ENCODE results near the gene IFI30. TPM values are rescaled to one million over a fixed set of nuclear protein-coding genes. Genes with fewer than 3 reads are reported as not detected.
A peak's percentile ranks its signal among the peaks of the same experiment; 100 is the strongest.

The IFI30 gene
- total and polyA plus RNA-seq, 2 experiments from 2014 or later: 27.4 to 34.4 TPM

- TF ChIP-seq, protein P1, sequence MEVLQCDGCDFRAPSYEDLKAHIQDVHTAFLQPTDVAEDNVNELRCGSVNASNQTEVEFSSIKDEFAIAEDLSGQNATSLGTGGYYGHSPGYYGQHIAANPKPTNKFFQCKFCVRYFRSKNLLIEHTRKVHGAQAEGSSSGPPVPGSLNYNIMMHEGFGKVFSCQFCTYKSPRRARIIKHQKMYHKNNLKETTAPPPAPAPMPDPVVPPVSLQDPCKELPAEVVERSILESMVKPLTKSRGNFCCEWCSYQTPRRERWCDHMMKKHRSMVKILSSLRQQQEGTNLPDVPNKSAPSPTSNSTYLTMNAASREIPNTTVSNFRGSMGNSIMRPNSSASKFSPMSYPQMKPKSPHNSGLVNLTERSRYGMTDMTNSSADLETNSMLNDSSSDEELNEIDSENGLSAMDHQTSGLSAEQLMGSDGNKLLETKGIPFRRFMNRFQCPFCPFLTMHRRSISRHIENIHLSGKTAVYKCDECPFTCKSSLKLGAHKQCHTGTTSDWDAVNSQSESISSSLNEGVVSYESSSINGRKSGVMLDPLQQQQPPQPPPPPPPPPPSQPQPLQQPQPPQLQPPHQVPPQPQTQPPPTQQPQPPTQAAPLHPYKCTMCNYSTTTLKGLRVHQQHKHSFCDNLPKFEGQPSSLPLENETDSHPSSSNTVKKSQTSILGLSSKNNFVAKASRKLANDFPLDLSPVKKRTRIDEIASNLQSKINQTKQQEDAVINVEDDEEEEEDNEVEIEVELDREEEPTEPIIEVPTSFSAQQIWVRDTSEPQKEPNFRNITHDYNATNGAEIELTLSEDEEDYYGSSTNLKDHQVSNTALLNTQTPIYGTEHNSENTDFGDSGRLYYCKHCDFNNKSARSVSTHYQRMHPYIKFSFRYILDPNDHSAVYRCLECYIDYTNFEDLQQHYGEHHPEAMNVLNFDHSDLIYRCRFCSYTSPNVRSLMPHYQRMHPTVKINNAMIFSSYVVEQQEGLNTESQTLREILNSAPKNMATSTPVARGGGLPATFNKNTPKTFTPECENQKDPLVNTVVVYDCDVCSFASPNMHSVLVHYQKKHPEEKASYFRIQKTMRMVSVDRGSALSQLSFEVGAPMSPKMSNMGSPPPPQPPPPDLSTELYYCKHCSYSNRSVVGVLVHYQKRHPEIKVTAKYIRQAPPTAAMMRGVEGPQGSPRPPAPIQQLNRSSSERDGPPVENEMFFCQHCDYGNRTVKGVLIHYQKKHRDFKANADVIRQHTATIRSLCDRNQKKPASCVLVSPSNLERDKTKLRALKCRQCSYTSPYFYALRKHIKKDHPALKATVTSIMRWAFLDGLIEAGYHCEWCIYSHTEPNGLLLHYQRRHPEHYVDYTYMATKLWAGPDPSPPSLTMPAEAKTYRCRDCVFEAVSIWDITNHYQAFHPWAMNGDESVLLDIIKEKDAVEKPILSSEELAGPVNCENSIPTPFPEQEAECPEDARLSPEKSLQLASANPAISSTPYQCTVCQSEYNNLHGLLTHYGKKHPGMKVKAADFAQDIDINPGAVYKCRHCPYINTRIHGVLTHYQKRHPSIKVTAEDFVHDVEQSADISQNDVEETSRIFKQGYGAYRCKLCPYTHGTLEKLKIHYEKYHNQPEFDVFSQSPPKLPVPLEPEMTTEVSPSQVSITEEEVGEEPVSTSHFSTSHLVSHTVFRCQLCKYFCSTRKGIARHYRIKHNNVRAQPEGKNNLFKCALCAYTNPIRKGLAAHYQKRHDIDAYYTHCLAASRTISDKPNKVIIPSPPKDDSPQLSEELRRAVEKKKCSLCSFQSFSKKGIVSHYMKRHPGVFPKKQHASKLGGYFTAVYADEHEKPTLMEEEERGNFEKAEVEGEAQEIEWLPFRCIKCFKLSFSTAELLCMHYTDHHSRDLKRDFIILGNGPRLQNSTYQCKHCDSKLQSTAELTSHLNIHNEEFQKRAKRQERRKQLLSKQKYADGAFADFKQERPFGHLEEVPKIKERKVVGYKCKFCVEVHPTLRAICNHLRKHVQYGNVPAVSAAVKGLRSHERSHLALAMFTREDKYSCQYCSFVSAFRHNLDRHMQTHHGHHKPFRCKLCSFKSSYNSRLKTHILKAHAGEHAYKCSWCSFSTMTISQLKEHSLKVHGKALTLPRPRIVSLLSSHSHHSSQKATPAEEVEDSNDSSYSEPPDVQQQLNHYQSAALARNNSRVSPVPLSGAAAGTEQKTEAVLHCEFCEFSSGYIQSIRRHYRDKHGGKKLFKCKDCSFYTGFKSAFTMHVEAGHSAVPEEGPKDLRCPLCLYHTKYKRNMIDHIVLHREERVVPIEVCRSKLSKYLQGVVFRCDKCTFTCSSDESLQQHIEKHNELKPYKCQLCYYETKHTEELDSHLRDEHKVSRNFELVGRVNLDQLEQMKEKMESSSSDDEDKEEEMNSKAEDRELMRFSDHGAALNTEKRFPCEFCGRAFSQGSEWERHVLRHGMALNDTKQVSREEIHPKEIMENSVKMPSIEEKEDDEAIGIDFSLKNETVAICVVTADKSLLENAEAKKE (CRISPR knock-in tag; IDR thresholded peaks at IDR 0.05): no peak
- no peak for TF ChIP-seq POLR2AphosphoS5 (IDR thresholded peaks at IDR 0.05; ENCODE audit: low read depth)
- TF ChIP-seq, protein P2, sequence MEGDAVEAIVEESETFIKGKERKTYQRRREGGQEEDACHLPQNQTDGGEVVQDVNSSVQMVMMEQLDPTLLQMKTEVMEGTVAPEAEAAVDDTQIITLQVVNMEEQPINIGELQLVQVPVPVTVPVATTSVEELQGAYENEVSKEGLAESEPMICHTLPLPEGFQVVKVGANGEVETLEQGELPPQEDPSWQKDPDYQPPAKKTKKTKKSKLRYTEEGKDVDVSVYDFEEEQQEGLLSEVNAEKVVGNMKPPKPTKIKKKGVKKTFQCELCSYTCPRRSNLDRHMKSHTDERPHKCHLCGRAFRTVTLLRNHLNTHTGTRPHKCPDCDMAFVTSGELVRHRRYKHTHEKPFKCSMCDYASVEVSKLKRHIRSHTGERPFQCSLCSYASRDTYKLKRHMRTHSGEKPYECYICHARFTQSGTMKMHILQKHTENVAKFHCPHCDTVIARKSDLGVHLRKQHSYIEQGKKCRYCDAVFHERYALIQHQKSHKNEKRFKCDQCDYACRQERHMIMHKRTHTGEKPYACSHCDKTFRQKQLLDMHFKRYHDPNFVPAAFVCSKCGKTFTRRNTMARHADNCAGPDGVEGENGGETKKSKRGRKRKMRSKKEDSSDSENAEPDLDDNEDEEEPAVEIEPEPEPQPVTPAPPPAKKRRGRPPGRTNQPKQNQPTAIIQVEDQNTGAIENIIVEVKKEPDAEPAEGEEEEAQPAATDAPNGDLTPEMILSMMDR (conservative IDR thresholded peaks at IDR 0.05; ENCODE audit: low read depth in 2 of 2): no peak
Observed at GRCh38 chr19:18193388-18194180, 20.0 kb downstream of the IFI30 start (continued).

GRCh38 chr19:18194181-18194530, 20.5 kb downstream of the IFI30 start:
- ATAC-seq: no peak
- H3K79me2 ChIP-seq (replicated peaks; ENCODE audit: insufficient read depth): peaks cover 6% of the 10 kb centered on the region
- Mint-ChIP-seq H3K36me3 (ENCODE audit: low read depth) (peaks cover 24% of the 10 kb centered on the region), H3K27me3 (ENCODE audit: insufficient read depth, low read depth, poor library complexity) (peaks cover 18% of the 10 kb centered on the region), H3K4me1 (peaks cover 18% of the 10 kb centered on the region; the same call in 2 of the 3 replicates), H3K4me3 (peak overlapping the region; percentile 89), H3K27ac (0 out of 2 replicates have a peak overlapping the region, but pooled peaks have one; percentile 93), H3K9me3 (peaks cover 4% of the 10 kb centered on the region; the same call in 1 of the 3 replicates)
- H3K4me1 ChIP-seq (ENCODE audit: insufficient read depth): peaks cover 11% of the 10 kb centered on the region; the same call in 1 of the 2 replicates
- H3K27me3 ChIP-seq (ENCODE audit: insufficient read depth): no peaks in the 10 kb centered on the region
- H3K9me2 ChIP-seq (ENCODE audit: insufficient read depth): no peaks in the 10 kb centered on the region
- peak overlapping the region; percentile 96 for H3K4me3 ChIP-seq
- H2AFZ ChIP-seq: no peak overlapping the region
- no peak overlapping the region for H3K27ac ChIP-seq (ENCODE audit: low read depth)
- H4K20me1 ChIP-seq (replicated peaks; ENCODE audit: insufficient read depth): peaks cover 18% of the 10 kb centered on the region
- peaks cover 21% of the 10 kb centered on the region; the same call in 1 of the 2 replicates for H3F3A ChIP-seq (replicated peaks; ENCODE audit: low read depth)
- peaks cover 3% of the 10 kb centered on the region; the same call in 1 of the 2 replicates for H3K36me3 ChIP-seq (ENCODE audit: insufficient read depth)
- no peak for DNase-seq (ENCODE audit: low spot score)
- peak overlapping the region; percentile 95 for H3K4me2 ChIP-seq
- TF ChIP-seq, protein P2 (conservative IDR thresholded peaks at IDR 0.05; ENCODE audit: low read depth in 2 of 2): no peak
- TF ChIP-seq CREB1 (CRISPR knock-in tag; IDR thresholded peaks at IDR 0.05; ENCODE audit: low read depth) (no peak), STAT1 (IDR thresholded peaks at IDR 0.05; ENCODE audit: unreplicated experiment) (no peak), REST (IDR thresholded peaks at IDR 0.05; ENCODE audit: unreplicated experiment) (no peak), ZNF331 (CRISPR knock-in tag; IDR thresholded peaks at IDR 0.05; ENCODE audit: low read depth) (no peak)
- TF ChIP-seq, protein P3, sequence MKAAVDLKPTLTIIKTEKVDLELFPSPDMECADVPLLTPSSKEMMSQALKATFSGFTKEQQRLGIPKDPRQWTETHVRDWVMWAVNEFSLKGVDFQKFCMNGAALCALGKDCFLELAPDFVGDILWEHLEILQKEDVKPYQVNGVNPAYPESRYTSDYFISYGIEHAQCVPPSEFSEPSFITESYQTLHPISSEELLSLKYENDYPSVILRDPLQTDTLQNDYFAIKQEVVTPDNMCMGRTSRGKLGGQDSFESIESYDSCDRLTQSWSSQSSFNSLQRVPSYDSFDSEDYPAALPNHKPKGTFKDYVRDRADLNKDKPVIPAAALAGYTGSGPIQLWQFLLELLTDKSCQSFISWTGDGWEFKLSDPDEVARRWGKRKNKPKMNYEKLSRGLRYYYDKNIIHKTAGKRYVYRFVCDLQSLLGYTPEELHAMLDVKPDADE (IDR thresholded peaks at IDR 0.05): no peak

Measured in GM23338 (cell line).